ENCODE data around the gene CCDC34. TPM values are rescaled to one million over a fixed set of nuclear protein-coding genes. Genes with fewer than 3 reads are reported as not detected.

CCDC34 gene
- total RNA-seq, 2 donors from 2014 or later, result 1.1 to 1.8 TPM

GRCh38 chr11:27370374-27370773 lies 7.4 kb upstream of the CCDC34 start:
- H3K9me3 ChIP-seq (ENCODE audit: control insufficient read depth, low read length, poor library complexity, severe bottlenecking), result no peaks in the 10 kb centered on the region
- H3K27ac Mint-ChIP-seq, result no peak overlapping the region
- no peaks in the 10 kb centered on the region for H3K4me1 Mint-ChIP-seq
- H3K27me3 Mint-ChIP-seq, result peaks cover 5% of the 10 kb centered on the region
- H3K4me3 Mint-ChIP-seq, result no peak overlapping the region
- ATAC-seq, result no peak
- H3K36me3 Mint-ChIP-seq (ENCODE audit: low read depth), result no peaks in the 10 kb centered on the region
- DNase-seq, result no peak

GRCh38 chr11:27367881-27368280 lies 4.9 kb upstream of the CCDC34 start:
- no peak for ATAC-seq
- Mint-ChIP-seq H3K4me3 (no peak overlapping the region), H3K4me1 (peaks cover 7% of the 10 kb centered on the region), H3K36me3 (ENCODE audit: low read depth) (no peaks in the 10 kb centered on the region), H3K27ac (no peak overlapping the region), H3K27me3 (peaks cover 5% of the 10 kb centered on the region)
- DNase-seq, result no peak
- H3K9me3 ChIP-seq (ENCODE audit: control insufficient read depth, low read length, poor library complexity, severe bottlenecking), result no peaks in the 10 kb centered on the region

GRCh38 chr11:27363576-27364117 lies 632 bp upstream of the CCDC34 start:
- H3K9me3 ChIP-seq (ENCODE audit: control insufficient read depth, low read length, poor library complexity, severe bottlenecking), result no peaks in the 10 kb centered on the region
- no peak for ATAC-seq
- peak overlapping the region; percentile 92 for H3K4me3 Mint-ChIP-seq
- peak overlapping the region; percentile 95 for H3K27ac Mint-ChIP-seq
- peaks cover 5% of the 10 kb centered on the region for H3K27me3 Mint-ChIP-seq
- peaks cover 21% of the 10 kb centered on the region for H3K4me1 Mint-ChIP-seq
- peaks cover 3% of the 10 kb centered on the region for H3K36me3 Mint-ChIP-seq (ENCODE audit: low read depth)
- DNase-seq, result no peak

- ATAC-seq (no peak), DNase-seq (no peak)
- peak overlapping the region; percentile 95 for H3K27ac Mint-ChIP-seq
- peaks cover 3% of the 10 kb centered on the region for H3K36me3 Mint-ChIP-seq (ENCODE audit: low read depth)
- no peaks in the 10 kb centered on the region for H3K27me3 Mint-ChIP-seq
- peak overlapping the region; percentile 92 for H3K4me3 Mint-ChIP-seq
- peaks cover 34% of the 10 kb centered on the region for H3K4me1 Mint-ChIP-seq
- H3K9me3 ChIP-seq (ENCODE audit: control insufficient read depth, low read length, poor library complexity, severe bottlenecking), result no peaks in the 10 kb centered on the region
Measured at GRCh38 chr11:27361649-27362431, 1.2 kb downstream of the CCDC34 start.

- Mint-ChIP-seq H3K36me3 (ENCODE audit: low read depth) (peaks cover 3% of the 10 kb centered on the region), H3K27ac (no peak overlapping the region), H3K27me3 (no peaks in the 10 kb centered on the region), H3K4me1 (peaks cover 28% of the 10 kb centered on the region), H3K4me3 (no peak overlapping the region)
- H3K9me3 ChIP-seq (ENCODE audit: control insufficient read depth, low read length, poor library complexity, severe bottlenecking), result no peaks in the 10 kb centered on the region
- ATAC-seq (no peak), DNase-seq (no peak)
Measured at GRCh38 chr11:27358296-27358695, 4.7 kb downstream of the CCDC34 start.

- Mint-ChIP-seq H3K36me3 (ENCODE audit: low read depth) (peaks cover 3% of the 10 kb centered on the region), H3K27me3 (no peaks in the 10 kb centered on the region), H3K4me1 (peaks cover 23% of the 10 kb centered on the region), H3K27ac (no peak overlapping the region), H3K4me3 (no peak overlapping the region)
- ATAC-seq (no peak), DNase-seq (no peak)
- no peaks in the 10 kb centered on the region for H3K9me3 ChIP-seq (ENCODE audit: control insufficient read depth, low read length, poor library complexity, severe bottlenecking)
Measured at GRCh38 chr11:27357250-27357649, 5.8 kb downstream of the CCDC34 start.

GRCh38 chr11:27356624-27357222 lies 6.3 kb downstream of the CCDC34 start:
- DNase-seq (no peak), ATAC-seq (no peak)
- Mint-ChIP-seq H3K4me1 (peaks cover 21% of the 10 kb centered on the region), H3K27me3 (no peaks in the 10 kb centered on the region), H3K4me3 (no peak overlapping the region), H3K27ac (no peak overlapping the region), H3K36me3 (ENCODE audit: low read depth) (peaks cover 5% of the 10 kb centered on the region)
- no peaks in the 10 kb centered on the region for H3K9me3 ChIP-seq (ENCODE audit: control insufficient read depth, low read length, poor library complexity, severe bottlenecking)

- no peak for DNase-seq
- peaks cover 5% of the 10 kb centered on the region for H3K36me3 Mint-ChIP-seq (ENCODE audit: low read depth)
- no peaks in the 10 kb centered on the region for H3K27me3 Mint-ChIP-seq
- H3K4me3 Mint-ChIP-seq, result no peak overlapping the region
- no peak overlapping the region for H3K27ac Mint-ChIP-seq
- H3K4me1 Mint-ChIP-seq, result peaks cover 19% of the 10 kb centered on the region
- no peaks in the 10 kb centered on the region for H3K9me3 ChIP-seq (ENCODE audit: control insufficient read depth, low read length, poor library complexity, severe bottlenecking)
- no peak for ATAC-seq
Measured at GRCh38 chr11:27355575-27356104, 7.4 kb downstream of the CCDC34 start.

GRCh38 chr11:27354359-27354965 lies 8.6 kb downstream of the CCDC34 start:
- Mint-ChIP-seq H3K4me3 (no peak overlapping the region), H3K4me1 (peaks cover 19% of the 10 kb centered on the region), H3K27ac (no peak overlapping the region), H3K36me3 (ENCODE audit: low read depth) (peaks cover 10% of the 10 kb centered on the region), H3K27me3 (no peaks in the 10 kb centered on the region)
- DNase-seq (no peak), ATAC-seq (no peak)
- no peaks in the 10 kb centered on the region for H3K9me3 ChIP-seq (ENCODE audit: control insufficient read depth, low read length, poor library complexity, severe bottlenecking)

- Mint-ChIP-seq H3K27me3 (no peaks in the 10 kb centered on the region), H3K36me3 (ENCODE audit: low read depth) (peaks cover 7% of the 10 kb centered on the region), H3K4me3 (no peak overlapping the region), H3K4me1 (peaks cover 15% of the 10 kb centered on the region), H3K27ac (no peak overlapping the region)
- DNase-seq, result no peak
- no peaks in the 10 kb centered on the region for H3K9me3 ChIP-seq (ENCODE audit: control insufficient read depth, low read length, poor library complexity, severe bottlenecking)
- ATAC-seq, result no peak
Measured at GRCh38 chr11:27353593-27354358, 9.2 kb downstream of the CCDC34 start.

- H3K4me3 Mint-ChIP-seq, result no peak overlapping the region
- ATAC-seq (no peak), DNase-seq (no peak)
- H3K27me3 Mint-ChIP-seq, result no peaks in the 10 kb centered on the region
- H3K9me3 ChIP-seq (ENCODE audit: control insufficient read depth, low read length, poor library complexity, severe bottlenecking), result no peaks in the 10 kb centered on the region
- H3K4me1 Mint-ChIP-seq, result peaks cover 6% of the 10 kb centered on the region
- no peak overlapping the region for H3K27ac Mint-ChIP-seq
- H3K36me3 Mint-ChIP-seq (ENCODE audit: low read depth), result peaks cover 9% of the 10 kb centered on the region
Measured at GRCh38 chr11:27352781-27353180, 10.2 kb downstream of the CCDC34 start.

GRCh38 chr11:27350511-27350910 lies 12.5 kb downstream of the CCDC34 start:
- Mint-ChIP-seq H3K4me3 (no peak overlapping the region), H3K4me1 (peaks cover 2% of the 10 kb centered on the region), H3K36me3 (ENCODE audit: low read depth) (peaks cover 11% of the 10 kb centered on the region), H3K27ac (no peak overlapping the region), H3K27me3 (no peaks in the 10 kb centered on the region)
- ATAC-seq (no peak), DNase-seq (no peak)
- no peaks in the 10 kb centered on the region for H3K9me3 ChIP-seq (ENCODE audit: control insufficient read depth, low read length, poor library complexity, severe bottlenecking)

- peaks cover 11% of the 10 kb centered on the region for H3K36me3 Mint-ChIP-seq (ENCODE audit: low read depth)
- no peaks in the 10 kb centered on the region for H3K27me3 Mint-ChIP-seq
- H3K4me1 Mint-ChIP-seq, result peaks cover 2% of the 10 kb centered on the region
- H3K4me3 Mint-ChIP-seq, result no peak overlapping the region
- ATAC-seq, result no peak
- H3K9me3 ChIP-seq (ENCODE audit: control insufficient read depth, low read length, poor library complexity, severe bottlenecking), result no peaks in the 10 kb centered on the region
- DNase-seq, result no peak
- H3K27ac Mint-ChIP-seq, result no peak overlapping the region
Measured at GRCh38 chr11:27349919-27350318, 13.1 kb downstream of the CCDC34 start.

Measured in T-helper 17 cell (primary cell).